ENCODE data around the gene PTPRT. TPM values are rescaled to one million over a fixed set of nuclear protein-coding genes. Genes with fewer than 3 reads are reported as not detected.

PTPRT gene
- total and polyA plus RNA-seq, 10 of the 15 experiments (the other 5 are each of a cell fraction or from before 2014, with no cell fraction given) = not detected

- TF ChIP-seq, protein P1, sequence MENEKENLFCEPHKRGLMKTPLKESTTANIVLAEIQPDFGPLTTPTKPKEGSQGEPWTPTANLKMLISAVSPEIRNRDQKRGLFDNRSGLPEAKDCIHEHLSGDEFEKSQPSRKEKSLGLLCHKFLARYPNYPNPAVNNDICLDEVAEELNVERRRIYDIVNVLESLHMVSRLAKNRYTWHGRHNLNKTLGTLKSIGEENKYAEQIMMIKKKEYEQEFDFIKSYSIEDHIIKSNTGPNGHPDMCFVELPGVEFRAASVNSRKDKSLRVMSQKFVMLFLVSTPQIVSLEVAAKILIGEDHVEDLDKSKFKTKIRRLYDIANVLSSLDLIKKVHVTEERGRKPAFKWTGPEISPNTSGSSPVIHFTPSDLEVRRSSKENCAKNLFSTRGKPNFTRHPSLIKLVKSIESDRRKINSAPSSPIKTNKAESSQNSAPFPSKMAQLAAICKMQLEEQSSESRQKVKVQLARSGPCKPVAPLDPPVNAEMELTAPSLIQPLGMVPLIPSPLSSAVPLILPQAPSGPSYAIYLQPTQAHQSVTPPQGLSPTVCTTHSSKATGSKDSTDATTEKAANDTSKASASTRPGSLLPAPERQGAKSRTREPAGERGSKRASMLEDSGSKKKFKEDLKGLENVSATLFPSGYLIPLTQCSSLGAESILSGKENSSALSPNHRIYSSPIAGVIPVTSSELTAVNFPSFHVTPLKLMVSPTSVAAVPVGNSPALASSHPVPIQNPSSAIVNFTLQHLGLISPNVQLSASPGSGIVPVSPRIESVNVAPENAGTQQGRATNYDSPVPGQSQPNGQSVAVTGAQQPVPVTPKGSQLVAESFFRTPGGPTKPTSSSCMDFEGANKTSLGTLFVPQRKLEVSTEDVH (IDR thresholded peaks at IDR 0.05; ENCODE audit: low read depth, partially characterized antibody) = no peak
- no peak for TF ChIP-seq JUND (IDR thresholded peaks at IDR 0.05; ENCODE audit: low read depth, low read length)
These were observed 537.4 kb downstream of the PTPRT start (continued) for GRCh38 chr20:42652266-42652665.

GRCh38 chr20:42650191-42650746, 539.4 kb downstream of the PTPRT start:
- Histone ChIP-seq H3K4me1 (ENCODE audit: control insufficient read depth, insufficient read depth, low read length) (no peaks in the 10 kb centered on the region), H3K79me2 (ENCODE audit: control insufficient read depth, insufficient read depth, low read length) (no peaks in the 10 kb centered on the region), H2AFZ (ENCODE audit: control insufficient read depth, low read depth, low read length) (no peak overlapping the region), H3K27me3 (replicated peaks in 1 of 2; ENCODE audit: control insufficient read depth in 2 of 2, insufficient read depth in 2 of 2, low read length in 1 of 2) (no peaks in the 10 kb centered on the region), H4K20me1 (ENCODE audit: control insufficient read depth, insufficient read depth) (no peaks in the 10 kb centered on the region), H3K27ac (ENCODE audit: control insufficient read depth, insufficient read depth) (no peak overlapping the region), H3K9me3 (replicated peaks; ENCODE audit: control insufficient read depth, insufficient read depth, low read length) (no peaks in the 10 kb centered on the region), H3K9ac (ENCODE audit: control insufficient read depth, insufficient read depth, low read length) (no peak overlapping the region), H3K4me2 (ENCODE audit: control insufficient read depth, insufficient read depth) (no peak overlapping the region), H3K4me3 (no peak overlapping the region), H3K36me3 (ENCODE audit: control insufficient read depth in 2 of 2, insufficient read depth in 2 of 2, low read length in 1 of 2) (no peaks in the 10 kb centered on the region)
- FAIRE-seq (no peak), DNase-seq (ENCODE audit: low read depth, low spot score) (no peak), ATAC-seq (no peak)
- ChIA-PET POLR2A (no interaction called here), CTCF (no interaction called here), RAD21 (ENCODE audit: unreplicated experiment) (no interaction called here), SMC1A (ENCODE audit: uncharacterized antibody, unreplicated experiment) (no interaction called here)
- TF ChIP-seq SUPT20H (IDR thresholded peaks at IDR 0.05; ENCODE audit: borderline replicate concordance, control insufficient read depth, low read depth, low read length) = no peak
- TF ChIP-seq BACH1 (IDR thresholded peaks at IDR 0.05; ENCODE audit: borderline replicate concordance) = no peak
- no peak for TF ChIP-seq ATF2 (IDR thresholded peaks at IDR 0.05; ENCODE audit: low read length)
- no peak for TF ChIP-seq BRCA1 (IDR thresholded peaks at IDR 0.05; ENCODE audit: low read depth, low read length)
- TF ChIP-seq SP1 (IDR thresholded peaks at IDR 0.05; ENCODE audit: low read depth, low read length) = no peak
- no peak for TF ChIP-seq HDGF (IDR thresholded peaks at IDR 0.05)
- no peak for TF ChIP-seq CBX5 (IDR thresholded peaks at IDR 0.05; ENCODE audit: low read depth)
- in situ Hi-C loops (cut with MboI) (no loop called here), intact Hi-C loops (cut with micrococcal nuclease; ENCODE audit: unreplicated experiment) (no loop called here)
- no TSS peak for BruUV-seq (replicated peaks)
